NCI-H446 treated with DMSO at 0.1 percent for 48 hours (cell line): ENCODE results near the gene SH3GLB1.
A peak's percentile ranks its signal among the peaks of the same experiment; 100 is the strongest.

Experiments used
- DNase-seq: peaks from one replicate; lab custom pipeline; 2025; lab: John Stamatoyannopoulos, UW

The SH3GLB1 gene

GRCh38 chr1:86739648-86740509 lies 35.5 kb downstream of the SH3GLB1 start:
- no peak for DNase-seq

GRCh38 chr1:86741947-86742572 lies 37.7 kb downstream of the SH3GLB1 start:
- DNase-seq, result peak; percentile 23

GRCh38 chr1:86747304-86747703 lies 42.9 kb downstream of the SH3GLB1 start:
- no peak for DNase-seq

- DNase-seq, result no peak
These were observed 44.4 kb downstream of the SH3GLB1 start for GRCh38 chr1:86748622-86749373.

- DNase-seq, result no peak
These were observed 45.7 kb downstream of the SH3GLB1 start for GRCh38 chr1:86750076-86750475.

GRCh38 chr1:86750530-86750929 lies 46.2 kb downstream of the SH3GLB1 start:
- no peak for DNase-seq

GRCh38 chr1:86751923-86752322 lies 47.5 kb downstream of the SH3GLB1 start:
- DNase-seq, result no peak

- DNase-seq, result no peak
These were observed 49.3 kb downstream of the SH3GLB1 start for GRCh38 chr1:86753700-86754099.

GRCh38 chr1:86754265-86754974 lies 50.0 kb downstream of the SH3GLB1 start:
- DNase-seq, result no peak

- DNase-seq, result no peak
These were observed 51.7 kb downstream of the SH3GLB1 start for GRCh38 chr1:86756062-86756406.

- peak; percentile 64 for DNase-seq
These were observed 53.1 kb downstream of the SH3GLB1 start for GRCh38 chr1:86757272-86757984.

- DNase-seq, result no peak
These were observed 54.2 kb downstream of the SH3GLB1 start for GRCh38 chr1:86758570-86758969.

GRCh38 chr1:86760199-86760598 lies 55.8 kb downstream of the SH3GLB1 start:
- no peak for DNase-seq

- DNase-seq, result no peak
These were observed 58.0 kb downstream of the SH3GLB1 start for GRCh38 chr1:86762336-86762735.

GRCh38 chr1:86764523-86764922 lies 60.1 kb downstream of the SH3GLB1 start:
- DNase-seq, result no peak

- DNase-seq, result no peak
These were observed 60.7 kb downstream of the SH3GLB1 start for GRCh38 chr1:86765073-86765472.

GRCh38 chr1:86765674-86766073 lies 61.3 kb downstream of the SH3GLB1 start:
- no peak for DNase-seq

GRCh38 chr1:86768554-86768953 lies 64.2 kb downstream of the SH3GLB1 start:
- no peak for DNase-seq

- DNase-seq, result no peak
These were observed 64.7 kb downstream of the SH3GLB1 start for GRCh38 chr1:86769065-86769464.

GRCh38 chr1:86773341-86774288 lies 69.2 kb downstream of the SH3GLB1 start:
- no peak for DNase-seq
